GM21515 (cell line): Measurements from ENCODE around the gene FAM200C.
"Not testable (repeated sequence)": the region's sequence is repeated elsewhere in the genome, so short reads cannot be mapped to it uniquely, and the experiment has no call there.

Experiments used
- ATAC-seq: cut with Tn5 transposase; IDR thresholded peaks from one replicate; pipeline ENCODE4 v1.9.1; 2021; ENCODE audit not compliant: unreplicated experiment

The FAM200C gene

GRCh38 chr5:160399402-160400353 lies at the start of gene FAM200C:
FAM200C (minus strand) TSS chr5:160400054; CDS start chr5:160395490, 4,564 bp downstream.
- ATAC-seq: peak; percentile 86

DNA sequence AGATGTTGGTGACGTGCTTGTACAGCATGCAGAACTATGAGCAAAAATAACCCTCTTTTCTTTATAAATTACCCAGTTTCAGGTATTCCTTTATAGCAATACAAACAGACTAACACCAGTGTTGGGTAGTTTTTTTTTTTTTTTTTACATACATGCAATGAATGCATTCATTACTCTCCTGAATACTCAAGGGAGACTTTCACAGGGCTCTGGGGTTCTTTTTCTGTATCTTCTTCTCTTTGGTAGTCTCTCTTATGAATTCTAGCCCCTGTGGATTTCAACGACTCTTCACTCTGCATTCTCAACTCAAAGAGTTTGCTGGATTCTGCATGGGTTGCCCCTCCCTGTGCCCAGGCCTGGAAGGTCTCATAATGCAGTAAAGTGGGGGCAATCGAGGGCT lies 49.6 kb upstream of the FAM200C start:
- ATAC-seq: no peak

DNA sequence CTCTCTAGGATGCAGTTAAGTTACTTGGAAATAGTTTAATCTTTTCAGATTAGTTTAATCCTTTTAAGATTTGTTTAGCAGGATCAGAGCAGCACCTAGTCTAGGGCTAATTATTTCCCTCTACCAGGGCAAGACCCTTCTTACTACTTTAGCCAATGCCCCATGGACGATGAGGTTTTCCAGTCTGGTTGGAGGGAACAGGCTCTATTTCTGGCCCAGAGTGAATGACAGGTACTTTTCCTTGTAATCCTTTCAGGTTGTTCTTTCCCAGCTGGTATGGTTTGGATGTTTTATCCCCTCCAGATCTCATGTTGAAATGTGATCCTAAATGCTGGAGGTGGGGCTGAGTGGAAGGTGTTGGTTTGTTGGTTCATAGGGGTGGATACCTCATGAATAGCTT lies 49.0 kb upstream of the FAM200C start:
- ATAC-seq: no peak

DNA sequence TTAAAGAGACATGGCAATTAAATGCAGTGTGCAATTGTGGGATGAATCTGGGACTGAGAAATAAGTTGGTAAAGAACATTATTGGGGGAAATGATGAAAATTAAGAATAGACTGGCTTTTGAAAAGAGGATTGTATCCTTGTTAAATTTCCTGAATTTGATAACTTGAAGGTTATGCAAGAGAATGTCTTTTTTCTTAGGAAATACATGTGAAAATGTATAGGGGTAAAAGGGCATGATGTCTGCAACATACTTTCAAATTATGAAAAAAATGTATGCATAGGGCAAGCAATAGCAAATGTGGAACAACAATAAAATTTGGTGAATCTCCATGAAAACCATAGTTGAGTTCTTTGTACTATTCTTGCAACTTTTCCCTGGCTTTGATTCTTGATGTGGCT lies 45.9 kb upstream of the FAM200C start:
- no peak for ATAC-seq

DNA sequence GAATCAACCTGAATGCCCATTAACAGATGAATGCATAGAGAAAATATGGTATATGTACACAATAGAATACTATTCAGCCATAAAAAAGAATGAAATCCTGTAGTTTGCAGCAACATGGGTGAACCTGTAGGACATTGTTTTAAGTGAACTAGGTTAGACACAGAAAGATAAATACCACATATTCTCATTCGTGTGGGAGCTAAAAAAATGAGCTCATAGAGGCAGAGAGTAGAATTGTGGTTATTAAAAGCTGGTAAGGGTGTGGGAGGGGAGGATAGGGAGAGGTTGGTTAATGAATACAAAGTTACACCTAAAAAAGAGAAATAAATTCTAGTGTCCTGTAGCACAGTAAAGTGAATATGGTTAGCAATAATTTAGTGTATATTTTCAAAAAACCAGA lies 45.3 kb upstream of the FAM200C start:
- no peak for ATAC-seq

DNA sequence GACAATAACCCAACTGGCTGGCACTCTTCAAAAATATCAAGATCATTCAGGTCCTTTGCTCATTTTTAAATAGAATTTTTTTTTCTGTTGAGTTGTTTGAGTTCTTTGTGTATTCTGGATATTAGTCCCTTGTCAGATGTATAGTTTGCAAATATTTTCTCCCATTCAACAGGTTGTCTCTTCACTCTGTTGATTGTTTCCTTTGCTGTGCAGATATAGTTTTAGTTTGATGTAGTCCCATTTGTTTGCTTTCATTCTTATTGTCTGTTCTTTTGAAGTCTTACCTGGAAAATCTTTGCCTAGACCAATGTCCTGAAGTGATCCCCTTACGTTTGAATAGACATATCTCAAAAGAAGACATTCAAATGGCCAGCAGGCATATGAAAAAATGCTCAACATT lies 44.6 kb upstream of the FAM200C start:
- no peak for ATAC-seq

DNA sequence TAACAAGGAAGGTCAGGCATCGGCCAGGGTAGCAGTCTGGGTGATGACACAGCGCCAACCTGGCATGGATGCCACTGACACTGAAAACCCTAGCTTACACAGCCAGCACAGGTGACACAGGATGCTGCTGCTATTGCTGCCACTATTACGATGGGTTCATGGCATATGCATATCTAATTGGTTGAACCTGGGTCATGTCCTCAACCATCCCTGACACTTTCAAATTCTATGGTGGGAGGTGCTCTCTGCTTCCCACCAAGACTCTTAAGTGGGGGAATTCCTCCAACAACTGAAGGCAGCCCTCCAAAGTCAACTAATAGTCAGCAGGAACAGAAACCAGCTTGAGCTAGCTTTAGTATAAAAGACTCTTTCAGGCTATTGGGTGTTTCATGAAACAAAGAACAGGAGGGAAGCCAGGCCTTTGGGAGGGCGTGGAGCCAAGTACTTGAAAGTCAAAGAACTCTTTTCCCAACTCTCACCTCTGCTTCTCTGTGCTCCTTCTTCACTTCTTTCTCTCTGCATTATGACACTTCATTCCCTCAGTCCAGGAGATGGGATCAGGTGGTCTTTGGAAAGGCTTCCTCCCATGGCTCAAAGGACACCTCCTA lies 43.1 kb upstream of the FAM200C start:
- ATAC-seq: peak; percentile 30

GRCh38 chr5:160441311-160441781 lies 41.5 kb upstream of the FAM200C start:
- ATAC-seq: no peak

DNA sequence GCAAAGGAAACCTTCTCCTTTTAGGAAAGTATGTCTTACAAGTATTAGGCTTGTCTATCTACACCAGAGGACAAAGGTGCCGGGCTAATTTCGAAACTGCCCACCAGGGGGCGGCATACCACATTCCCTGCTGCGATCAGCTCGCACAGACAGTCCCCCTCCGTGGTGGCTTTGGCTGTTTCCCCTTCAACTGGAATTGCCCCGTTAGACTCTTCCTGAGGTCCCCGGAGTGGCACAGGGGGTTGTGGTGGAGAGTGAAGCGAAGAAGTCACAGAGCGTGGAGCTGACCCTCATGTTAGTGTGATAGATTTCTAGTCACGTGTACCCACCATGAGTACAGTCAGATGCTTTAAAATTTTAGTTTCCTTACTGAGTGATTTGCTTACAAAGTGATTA lies 39.3 kb upstream of the FAM200C start:
- ATAC-seq: peak; percentile 64

- peak; percentile 37 for ATAC-seq
Measured at GRCh38 chr5:160438316-160439204, 38.7 kb upstream of the FAM200C start.

- ATAC-seq: no peak
Measured at GRCh38 chr5:160437271-160437670, 37.4 kb upstream of the FAM200C start.

GRCh38 chr5:160436661-160437060 lies 36.8 kb upstream of the FAM200C start:
- not testable (repeated sequence) for ATAC-seq

DNA sequence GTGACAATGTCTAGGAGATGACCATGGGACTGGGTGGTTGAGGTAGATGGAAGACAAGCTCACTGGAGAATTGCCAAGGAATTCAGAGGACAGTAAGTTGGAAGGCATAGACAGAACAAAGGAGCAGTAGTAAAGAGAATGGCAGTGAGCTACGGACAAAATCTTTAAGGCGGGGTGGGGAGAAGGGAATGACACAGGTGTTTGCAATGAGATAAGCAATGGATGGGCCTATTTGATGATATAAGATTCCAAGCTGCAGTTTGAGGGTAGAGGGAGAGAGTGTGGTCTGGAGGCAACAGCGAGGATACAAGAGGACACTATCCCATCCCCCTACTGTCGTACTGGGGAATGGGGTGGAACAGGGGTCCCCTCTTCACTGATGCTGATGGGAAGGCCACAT lies 36.2 kb upstream of the FAM200C start:
- ATAC-seq: no peak

DNA sequence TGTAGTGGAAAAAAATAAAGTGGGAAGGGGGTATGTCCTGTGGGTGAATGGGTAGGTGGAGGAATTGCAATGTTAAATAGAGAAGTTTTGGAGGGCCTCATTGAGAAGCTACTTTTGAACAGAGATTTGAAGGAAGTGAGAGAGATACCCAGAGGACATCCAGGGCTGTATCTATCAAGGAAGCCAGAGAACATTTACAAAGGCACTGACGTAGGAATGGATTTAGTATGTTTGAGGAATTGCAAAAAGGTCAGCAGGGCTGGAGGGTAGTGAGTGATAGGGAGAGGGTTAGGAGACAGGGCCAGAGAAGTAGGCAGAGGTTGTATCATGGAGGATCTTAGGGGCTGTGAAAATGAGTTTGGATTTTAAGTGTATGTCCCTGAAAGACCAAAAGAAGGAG lies 35.7 kb upstream of the FAM200C start:
- no peak for ATAC-seq

- ATAC-seq: peak; percentile 80
Measured at GRCh38 chr5:160434022-160434531, 34.2 kb upstream of the FAM200C start.

GRCh38 chr5:160432787-160433186 lies 32.9 kb upstream of the FAM200C start:
- no peak for ATAC-seq

DNA sequence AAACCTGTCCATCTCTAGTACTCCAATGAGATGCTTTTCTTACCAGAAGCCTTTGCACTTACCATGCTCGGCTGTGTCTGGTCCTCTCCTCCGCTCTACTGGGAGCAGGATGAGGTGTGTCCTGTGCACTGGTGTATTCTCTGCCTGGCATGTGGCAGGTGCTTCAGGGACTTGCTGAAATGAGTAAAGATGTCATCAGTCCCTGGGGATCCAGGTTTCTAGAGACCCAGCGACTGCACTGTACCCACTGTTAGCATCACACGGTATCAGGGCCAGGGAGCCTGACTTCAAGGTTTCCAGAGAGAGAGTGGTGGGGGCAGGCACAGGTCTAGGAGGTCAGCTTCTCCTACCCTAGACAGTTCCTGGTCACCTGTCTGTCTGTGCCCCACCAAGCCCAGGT lies 32.3 kb upstream of the FAM200C start:
- no peak for ATAC-seq

DNA sequence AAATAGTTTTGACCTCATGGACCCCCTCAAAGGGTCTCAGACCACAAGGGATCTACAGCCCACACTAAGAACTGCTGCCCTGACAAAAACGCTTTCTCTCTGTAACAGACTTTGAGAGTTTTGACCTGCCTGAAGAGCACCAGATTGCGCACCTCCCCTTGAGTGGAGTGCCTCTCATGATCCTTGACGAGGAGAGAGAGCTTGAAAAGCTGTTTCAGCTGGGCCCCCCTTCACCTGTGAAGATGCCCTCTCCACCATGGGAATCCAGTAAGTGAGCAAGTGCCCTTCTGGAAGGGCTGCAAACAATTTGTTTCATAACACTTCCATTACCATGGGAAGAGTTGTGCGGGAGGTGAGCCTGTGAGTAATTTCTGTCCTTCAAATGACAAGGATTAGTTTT lies 27.8 kb upstream of the FAM200C start:
- ATAC-seq: no peak

DNA sequence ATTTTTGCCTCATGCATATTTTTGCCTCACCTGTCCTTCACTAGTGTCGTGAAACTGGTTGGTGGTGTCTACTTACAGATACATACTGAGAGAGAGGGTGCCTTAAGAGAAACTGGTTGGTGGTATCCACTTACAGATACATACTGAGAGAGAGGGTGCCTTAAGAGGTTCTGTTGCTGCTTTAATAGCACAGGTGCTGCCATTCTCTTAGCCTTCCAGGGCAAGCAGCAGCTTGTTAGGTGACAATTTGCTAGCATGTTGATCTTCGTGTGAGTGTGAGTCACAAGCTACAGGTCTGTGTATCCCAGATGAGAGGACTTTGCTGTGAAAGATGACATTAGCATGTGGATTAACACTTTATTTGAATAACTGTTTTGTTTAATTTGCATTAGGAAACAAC lies 23.2 kb upstream of the FAM200C start:
- ATAC-seq: no peak

DNA sequence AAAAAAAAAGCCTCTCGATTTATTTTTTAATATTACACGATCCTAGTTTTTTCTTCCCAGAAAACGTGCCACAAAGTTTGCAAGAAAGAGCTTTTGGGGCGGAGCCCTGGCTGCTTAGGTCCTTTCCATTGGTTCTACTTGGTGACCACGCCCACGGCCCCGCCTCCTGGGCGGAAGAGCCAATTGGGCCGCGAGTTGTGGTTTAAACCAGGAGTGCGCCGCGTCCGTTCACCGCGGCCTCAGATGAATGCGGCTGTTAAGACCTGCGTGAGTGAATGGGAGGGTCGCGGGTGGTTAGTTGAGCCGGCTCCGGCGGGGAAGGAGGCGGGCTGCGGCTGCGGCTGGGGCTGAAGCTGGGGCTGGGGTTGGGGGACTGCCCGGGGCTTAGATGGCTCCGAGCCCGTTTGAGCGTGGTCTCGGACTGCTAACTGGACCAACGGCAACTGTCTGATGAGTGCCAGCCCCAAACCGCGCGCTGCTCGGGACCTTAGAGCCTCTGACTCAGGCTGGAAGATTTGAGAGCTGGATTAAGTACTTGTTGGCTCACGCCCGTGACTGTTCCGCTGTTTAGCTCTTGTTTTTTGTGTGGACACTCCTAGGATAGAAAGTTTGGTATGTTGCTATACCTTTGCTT lies 21.9 kb upstream of the FAM200C start, which contains the start of gene PTTG1:
TSS of gene PTTG1 (plus strand) at position 231 of the 634 bp plus-strand sequence. CDS start 458 bp downstream, outside the sequence.
- ATAC-seq: peak; percentile 67

GRCh38 chr5:160420331-160420610 lies 20.4 kb upstream of the FAM200C start:
- ATAC-seq: no peak
